Fibroblast of skin of left biceps (primary cell): ENCODE data around the gene LRRC37A.
"Not testable (repeated sequence)": the region's sequence is repeated elsewhere in the genome, so short reads cannot be mapped to it uniquely, and the experiment has no call there.

Source experiments
- DNase-seq, 2 experiments: peaks; one replicate each; pipeline ENCODE4 v3.0.0-alpha.2; 2013; ENCODE audit warnings: low read depth in 2 of 2

Gene LRRC37A

DNA sequence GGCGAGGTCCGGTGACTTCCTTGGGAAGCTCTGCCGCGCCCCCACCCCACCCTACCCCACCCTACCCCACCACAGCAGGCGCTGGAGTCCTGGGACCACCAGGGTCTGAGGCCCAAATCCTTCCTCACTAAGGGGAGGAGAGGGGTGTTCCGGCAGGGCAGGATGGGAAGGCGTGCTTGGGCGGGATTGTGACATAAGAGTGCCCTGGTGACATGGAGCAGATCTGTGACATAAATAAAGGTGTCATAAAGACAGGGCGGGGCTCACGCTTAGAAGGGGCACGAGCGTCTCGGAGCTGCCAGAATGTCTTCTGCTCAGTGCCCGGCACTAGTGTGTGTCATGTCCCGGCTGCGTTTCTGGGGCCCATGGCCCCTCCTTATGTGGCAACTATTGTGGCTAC lies at the start of gene LRRC37A:
LRRC37A (plus strand) TSS at position 301 of the 400 bp plus-strand sequence; CDS start at position 304, 3 bp downstream.
- DNase-seq = not testable (repeated sequence)

DNA sequence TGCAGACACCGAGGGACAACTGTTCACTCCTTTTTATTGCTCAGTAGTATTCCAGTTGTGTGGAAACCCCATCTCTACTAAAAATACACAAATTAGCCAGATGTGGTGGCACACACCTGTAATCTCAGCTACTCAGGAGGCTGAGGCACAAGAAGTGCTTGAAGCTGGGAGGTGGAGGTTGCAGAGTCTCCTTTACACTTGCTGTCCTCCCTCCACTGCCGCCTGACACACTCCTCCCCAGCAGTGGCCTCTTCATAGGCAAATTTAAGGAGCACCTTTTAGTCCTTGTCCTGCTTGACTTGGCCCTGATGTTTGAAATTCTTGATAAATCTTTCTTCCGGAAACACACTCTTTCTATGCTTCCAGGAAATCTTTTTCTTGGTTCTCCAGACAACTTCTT lies 45.8 kb upstream of the LRRC37A start:
- DNase-seq = not testable (repeated sequence)

DNA sequence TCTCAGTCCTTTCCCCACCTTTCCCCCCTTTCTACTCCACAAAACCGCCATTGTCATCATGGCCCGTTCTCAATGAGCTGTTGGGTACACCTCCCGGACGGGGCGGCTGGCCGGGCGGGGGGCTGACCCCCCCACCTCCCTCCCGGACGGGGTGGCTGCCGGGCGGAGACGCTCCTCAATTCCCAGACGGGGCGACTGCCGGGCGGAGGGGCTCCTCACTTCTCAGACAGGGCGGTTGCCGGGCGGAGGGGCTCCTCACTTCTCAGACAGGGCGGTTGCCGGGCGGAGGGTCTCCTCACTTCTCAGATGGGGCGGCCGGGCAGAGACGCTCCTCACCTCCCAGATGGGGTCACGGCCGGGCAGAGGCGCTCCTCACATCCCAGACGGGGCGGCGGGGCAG lies 42.1 kb upstream of the LRRC37A start:
- not testable (repeated sequence) for DNase-seq

DNA sequence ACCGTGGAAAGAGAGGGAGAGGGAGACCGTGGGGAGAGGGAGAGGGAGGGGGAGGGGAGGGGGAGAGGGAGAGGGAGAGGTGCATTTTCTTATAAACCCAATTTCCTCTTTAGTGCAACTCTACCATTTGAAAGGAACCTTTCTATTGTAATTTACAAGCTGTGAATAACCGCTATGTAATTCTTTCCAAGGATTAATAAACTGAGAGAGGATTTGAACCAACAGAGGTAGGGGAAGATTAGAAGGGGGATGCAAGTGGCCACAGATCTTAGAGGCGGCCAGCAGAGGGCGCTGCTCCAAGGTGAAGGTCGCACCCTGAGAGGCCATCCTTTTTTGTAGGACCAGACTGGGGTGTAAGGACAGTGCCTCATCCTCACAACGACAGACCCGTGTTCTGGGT lies 41.2 kb upstream of the LRRC37A start:
- DNase-seq = not testable (repeated sequence)

DNA sequence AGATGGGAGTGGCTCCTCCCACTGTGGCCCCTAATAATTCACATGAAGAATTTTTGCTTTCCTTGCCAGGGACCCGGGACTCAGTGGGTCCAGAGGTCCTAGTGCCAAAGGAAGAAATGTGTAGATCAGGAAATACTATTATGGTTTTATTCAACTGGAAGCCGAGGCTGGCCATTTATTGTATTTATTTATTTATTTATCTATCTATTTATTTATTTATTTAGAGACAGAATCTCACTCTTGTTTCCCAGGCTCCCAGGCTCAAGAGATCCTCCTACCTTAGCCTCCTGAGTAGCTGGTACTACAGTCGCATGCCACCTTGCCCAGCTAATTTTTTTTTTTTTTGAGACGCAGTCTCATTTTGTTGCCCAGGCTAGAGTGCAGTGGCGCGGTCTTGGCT lies 40.7 kb upstream of the LRRC37A start:
- not testable (repeated sequence) for DNase-seq

DNA sequence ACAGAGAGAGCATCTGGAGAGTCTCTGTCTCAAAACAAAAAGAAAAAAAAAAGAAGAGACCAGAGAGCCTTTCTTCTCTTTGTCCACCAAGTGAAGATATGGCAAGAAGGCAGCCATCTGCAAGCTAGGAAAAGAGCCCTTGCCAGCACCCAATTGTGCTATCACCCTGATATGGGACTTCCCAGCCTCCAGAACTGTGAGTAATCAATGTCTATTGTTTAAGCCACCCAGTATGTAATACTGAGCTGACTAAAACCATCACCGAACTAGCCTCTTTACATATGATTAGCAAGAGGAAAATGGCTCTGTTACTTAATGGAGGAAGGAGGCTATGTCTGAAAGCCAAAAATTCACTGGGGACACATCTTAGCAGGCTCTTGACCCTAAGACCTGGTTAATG lies 38.6 kb upstream of the LRRC37A start:
- not testable (repeated sequence) for DNase-seq

DNA sequence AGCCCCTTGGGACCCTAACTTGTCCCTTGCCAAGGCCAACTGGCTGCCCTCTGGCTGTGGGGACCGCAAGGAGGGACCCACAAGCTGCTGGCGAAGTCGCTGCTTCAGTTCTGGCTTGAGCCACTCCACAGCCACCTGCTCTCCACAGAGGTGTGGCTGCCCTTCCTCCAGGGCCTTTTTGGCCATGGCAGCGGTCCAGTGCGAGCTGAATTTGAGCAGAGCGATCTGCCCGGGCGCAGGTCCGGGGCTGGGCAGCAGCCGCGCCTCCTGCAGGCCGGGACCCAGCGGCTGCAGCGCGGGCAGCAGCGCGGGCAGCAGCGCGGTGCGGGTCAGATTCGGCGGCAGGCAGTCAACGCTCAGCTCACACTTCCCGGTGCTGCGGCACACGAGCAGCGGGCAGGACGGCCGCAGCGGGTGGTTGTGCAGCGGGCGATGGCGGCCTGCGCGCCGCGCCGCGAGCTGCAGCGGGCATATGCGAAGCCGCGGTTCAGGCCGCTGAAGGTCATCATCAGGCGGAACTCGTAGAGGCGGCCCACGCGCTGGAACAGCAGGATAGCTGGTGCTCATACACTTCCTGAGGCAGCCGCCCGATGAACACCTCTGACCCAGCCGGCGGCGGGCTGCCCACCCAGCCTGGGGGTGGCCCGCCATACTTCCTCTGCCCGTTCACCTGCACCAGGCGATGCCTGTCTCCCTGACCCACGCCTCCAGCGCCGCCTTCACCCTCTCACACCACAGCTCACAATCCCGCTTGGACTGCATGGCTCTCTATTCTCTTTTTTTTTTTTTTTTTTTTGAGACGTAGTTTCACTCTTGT lies 34.9 kb upstream of the LRRC37A start:
- not testable (repeated sequence) for DNase-seq

DNA sequence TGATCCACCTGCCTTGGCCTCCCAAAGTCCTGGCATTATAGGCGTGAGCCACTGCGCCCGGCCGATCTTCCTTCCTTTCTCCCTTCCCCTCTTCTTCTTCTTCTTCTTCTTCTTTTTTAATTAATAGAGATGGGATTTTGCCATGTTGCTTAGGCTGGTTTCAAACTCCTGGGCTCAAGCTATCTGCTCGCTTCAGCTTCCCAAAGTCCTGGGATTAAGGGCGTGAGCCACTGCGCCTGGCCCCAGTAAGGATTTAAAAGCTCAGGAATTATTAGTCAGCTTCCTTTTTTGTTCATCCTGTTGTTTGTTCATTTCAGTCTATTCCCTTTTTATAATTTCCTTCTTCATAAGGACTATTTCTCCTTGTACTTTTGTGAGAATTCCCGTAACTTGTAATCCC lies 32.7 kb upstream of the LRRC37A start:
- DNase-seq = no peak

DNA sequence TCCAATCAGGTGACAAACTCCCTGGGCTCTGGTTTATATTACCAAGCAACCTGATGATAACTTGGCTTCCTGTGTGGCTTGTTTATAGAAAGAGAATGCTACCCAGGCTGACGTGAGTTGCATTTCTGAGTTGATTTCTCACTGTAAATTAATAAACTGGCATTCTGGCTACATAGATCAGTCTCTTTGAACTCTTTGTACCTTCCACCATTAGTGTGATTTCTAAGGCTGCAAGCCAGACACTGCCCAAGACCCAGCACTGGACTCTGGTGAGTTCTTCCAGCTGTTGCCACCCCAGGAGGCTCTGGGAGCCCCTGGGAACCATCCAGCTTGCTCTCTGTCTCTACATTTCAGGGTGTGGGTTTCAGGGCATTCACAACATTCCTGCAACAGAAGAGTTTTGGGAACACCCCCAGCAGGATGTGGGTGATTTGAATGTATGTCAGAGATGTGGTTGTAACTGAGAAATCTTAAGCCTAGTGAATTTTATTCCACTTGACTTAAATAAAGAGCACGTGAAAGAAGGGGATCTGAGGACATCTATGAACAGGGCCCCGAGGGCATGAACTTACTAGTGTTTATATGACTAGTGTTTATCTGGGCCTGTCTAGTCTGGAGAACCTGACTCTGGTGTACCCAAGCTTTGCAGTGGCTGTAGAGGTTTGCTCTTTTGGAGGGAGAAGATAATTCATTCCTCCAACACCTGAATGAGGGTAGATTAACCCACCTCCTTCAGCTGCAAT lies 30.3 kb upstream of the LRRC37A start:
- peak in 1 of 2 experiments; percentile 66 for DNase-seq

DNA sequence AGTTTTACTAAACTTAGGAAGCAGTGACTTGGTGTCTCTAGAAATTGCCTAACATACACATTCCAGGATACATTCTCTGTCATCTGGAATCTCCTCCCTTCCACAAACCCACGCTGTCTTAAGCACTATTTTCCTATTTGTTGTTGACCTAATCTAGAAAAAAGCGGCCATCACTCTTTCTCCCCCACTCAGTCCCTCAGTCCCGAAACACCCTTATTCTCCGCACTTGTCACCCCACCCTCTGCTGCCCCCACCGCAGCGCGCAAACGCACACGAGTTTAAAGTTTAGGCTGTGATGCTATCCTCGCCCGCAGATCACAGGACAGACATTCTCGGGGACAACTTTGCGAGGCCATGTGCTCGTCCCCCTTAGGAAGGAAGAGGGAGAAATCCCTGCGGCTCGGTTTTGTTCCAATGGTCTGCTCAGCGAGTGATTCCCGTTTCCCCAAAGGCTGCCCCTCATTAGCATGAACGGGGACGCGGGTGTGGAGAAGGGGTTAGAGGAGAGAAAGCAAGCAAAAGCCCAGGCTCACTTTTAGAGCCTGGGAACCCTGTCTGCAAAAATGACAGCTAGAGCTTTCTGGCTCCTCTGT lies 28.8 kb upstream of the LRRC37A start:
- DNase-seq = not testable (repeated sequence)

DNA sequence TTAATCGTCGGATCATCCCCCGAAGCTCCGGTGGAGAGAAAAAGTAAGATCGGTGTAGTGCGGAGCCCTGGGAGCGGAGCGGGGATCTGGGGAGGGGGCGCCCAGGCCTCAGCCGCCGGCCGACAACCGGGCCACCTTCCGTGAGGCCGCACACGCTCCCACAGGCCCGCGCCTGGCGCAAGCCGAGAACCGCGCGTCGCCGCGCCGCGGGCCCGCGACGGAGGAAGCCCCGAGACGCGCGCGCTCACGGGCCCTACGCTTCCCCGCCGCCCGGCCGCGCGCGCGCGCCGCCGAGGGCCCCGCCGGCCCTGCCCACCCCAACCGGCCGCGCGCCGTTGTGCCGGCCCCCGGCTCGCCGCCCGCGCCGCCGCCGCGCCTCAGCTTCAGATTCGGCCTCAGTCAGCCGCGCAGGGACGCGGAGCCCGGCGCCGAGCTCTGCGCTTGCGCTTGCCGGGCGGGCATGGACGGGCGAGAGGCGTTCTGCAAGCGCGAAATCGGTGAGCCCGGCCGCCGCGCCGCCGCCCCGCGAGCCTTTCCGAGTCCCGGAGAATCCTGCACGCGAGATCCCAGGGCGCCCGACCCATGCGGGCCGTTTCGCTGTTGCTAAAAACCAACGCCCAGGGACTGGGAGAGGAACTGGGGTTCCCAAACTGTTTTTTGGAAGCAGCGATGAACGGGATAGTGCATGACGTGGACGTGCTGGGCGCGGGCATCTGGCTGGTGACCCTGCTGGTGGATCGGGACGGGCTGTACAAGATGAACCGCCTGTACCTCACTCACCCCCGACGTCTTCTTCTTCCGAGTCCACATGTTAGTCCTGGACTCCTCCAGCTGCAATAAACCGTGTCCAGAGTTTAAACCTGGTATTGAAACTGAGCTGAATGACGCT lies 28.0 kb upstream of the LRRC37A start:
- peak in 1 of 2 experiments; percentile 64 for DNase-seq

DNA sequence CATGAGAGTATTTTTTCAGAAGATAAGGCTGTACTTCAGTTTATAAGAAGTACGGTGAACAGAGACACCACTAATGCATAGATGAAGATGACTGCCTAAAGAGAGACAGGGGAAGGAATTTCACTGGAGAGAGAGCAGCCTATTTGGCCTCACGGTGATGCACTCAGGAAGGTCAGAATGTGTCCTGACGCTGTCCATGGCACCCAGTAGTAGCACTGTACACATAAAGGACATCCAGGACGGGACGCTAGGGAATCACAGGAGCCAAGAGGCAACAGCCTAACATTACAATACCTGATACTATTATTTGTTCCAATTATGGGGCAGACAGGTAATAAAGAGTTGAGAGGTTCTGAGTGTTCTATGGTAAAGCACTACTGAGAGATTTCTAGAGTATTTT lies 24.9 kb upstream of the LRRC37A start:
- no peak for DNase-seq

DNA sequence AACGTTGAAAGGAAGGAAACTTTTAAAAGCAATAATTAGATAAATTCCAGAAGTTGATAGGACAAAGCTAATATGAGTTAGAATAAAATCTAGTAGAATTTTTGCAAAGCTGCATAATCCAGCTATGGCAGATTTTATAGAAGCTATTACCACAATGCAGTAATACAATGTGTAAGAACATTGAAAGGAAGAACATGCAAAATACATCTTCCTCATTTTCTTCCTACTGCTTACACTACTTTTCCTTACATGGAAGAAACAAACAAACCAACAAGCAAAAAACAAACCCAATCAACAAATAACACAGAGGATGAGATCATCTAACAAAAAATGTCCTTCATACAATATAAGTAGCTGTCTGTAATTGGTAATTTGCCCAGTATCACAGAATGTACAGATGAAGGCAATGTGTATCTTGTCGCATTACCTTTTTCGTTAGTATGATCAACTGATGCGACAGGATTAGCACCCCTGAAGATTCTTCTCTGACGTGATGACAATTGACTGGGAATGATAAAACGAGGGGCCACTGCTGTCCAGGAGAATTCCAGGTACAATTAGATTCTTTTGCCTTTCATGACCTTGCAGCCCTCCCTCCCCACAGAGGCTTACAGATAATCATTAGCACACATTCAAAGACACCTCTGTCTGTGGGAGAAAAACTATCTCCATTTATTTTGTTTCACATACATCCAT lies 21.2 kb upstream of the LRRC37A start:
- DNase-seq = no peak

DNA sequence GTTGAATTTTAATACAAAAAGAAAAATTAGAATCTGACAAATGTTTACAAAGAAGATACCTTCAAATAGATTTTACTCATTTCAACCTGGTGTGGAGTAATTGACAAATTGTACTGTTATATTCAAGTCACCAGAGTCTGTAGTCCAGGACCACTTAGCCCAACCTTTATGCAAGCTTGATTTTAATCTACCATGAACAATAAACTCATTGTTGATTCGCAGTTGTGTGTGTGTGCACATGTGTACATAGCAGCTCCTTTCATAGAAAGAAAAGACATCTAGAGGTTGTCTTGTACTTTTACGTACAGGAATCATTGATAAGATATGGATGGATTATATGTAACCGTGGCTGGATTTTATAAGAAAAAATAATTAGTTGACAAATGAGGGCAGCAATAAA lies 20.7 kb upstream of the LRRC37A start:
- DNase-seq = no peak

DNA sequence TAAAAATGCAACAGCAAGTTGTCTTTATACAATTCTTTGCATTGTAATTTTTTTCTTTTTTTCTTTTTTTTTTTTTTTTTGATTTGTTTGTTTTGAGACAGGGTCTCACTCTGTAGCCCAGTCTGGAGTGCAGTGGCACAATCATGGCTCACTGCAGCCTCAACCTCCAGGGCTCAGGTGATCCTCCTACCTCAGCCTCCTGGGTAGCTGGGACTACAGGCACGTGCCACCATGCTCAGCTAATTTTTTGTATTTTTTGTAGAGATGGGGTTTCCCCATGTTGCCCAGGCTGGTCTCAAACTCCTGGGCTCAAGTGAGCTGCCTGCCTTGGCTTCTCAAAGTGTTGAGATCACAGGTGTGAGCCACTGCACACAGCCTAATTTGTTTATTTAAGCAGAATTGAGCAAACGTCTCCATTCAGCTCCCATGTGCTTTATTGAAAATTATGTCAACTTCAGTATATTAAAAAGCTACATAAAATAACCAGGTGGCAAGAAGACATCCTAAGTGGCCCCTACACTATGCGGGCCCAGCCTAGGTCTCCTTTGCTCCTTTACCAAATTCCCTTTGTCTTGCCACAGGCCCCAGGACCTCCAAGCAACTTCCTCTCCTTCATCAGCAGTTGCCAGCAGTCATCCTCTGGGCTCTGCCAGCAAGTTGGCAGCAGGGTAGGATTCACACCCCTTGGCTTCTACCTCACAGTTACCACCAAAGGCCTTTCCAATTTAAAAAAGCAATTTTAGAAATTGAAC lies 18.0 kb upstream of the LRRC37A start:
- DNase-seq = not testable (repeated sequence)

DNA sequence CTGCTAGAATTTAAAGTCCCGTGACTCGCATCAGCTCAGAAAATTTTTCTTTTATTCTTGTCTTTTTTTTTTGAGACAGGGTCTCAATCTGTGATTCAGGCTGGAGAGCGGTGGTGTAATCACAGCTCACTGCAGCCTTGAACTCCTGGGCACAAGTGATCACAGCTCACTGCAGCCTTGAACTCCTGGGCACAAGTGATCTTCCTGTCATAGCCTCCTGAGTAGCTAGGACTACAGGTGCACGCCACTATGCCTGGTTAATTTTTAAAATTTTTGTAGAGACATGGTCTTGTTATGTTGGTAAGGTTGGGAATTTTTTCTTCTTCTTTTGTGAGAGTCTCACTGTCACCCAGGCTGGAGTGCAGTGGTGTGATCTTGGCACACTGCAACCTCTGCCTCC lies 13.6 kb upstream of the LRRC37A start:
- not testable (repeated sequence) for DNase-seq

DNA sequence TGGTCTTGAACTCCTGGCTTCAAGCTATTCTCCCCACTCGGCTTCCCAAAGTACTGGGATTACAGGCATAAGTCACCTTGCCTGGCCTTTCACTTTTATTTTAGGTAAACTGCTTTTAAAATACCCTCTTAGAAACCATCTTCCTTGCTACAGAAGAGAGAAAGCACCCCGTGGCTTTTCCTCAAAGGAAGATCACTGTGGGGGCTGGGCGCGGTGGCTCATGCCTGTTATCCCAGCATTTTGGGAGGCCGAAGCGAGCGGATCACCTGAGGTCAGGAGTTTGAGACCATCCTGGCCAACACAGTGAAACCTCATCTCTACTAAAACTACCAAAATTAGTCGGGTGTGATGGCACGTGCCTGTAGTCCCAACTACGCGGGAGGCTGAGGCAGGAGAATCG lies 12.3 kb upstream of the LRRC37A start:
- not testable (repeated sequence) for DNase-seq

DNA sequence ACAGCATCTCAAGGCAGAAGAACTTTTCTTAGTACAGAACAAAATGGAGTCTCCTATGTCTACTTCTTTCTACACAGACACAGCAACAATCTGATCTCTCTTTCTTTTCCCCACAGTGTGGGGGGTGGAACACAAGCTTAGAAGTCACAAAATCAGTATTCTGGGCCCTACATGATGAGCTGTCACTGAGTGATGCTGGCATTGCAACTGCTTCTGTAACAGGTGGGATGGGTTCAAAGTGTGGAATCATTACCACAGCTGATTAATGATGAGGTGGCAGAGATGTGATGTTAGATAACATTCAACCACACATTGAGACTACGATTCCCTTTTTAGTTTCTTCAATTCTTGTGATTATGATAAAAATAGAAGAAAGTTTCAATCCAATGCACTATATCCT lies 10.5 kb upstream of the LRRC37A start:
- not testable (repeated sequence) for DNase-seq

DNA sequence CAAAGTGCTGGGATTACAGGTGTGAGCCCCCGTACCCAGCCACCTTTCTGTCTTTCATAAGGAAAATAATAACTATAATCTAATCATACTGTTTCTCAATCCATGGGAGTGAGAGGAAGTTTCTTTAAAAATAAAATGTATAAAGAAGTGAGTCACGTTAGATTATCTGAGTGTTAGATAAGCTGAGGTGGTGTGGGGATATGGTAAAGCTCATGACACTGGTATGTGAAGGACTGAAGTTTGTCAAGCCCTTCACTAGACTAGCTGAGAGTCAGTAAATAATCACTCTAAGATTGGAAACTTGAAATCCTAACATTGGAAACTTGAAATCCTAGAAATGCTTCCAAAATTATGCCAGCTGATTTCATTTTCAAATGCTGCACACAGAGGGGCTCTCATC lies 9.4 kb upstream of the LRRC37A start:
- DNase-seq = not testable (repeated sequence)

DNA sequence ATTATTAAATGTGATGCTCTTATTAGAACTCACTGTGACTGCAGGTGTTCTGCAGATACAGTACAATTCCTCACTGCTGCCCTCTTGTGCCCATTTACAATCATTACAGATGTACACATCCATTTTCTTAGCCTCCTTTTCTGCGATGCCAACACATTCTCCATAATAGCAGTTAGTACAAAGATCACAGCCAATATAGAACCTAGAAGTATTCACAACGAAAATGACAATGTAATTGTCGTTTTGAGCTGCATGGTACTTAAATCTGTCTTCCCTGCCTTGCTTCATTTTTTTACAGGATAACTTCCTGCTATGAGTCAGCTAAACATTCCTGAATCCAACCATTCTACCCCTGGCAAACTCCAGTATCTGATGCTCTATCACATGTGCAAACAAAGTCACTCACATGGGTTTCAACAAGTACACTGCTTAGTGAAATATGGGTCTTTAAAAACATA lies 8.1 kb upstream of the LRRC37A start:
- peak in 1 of 2 experiments; percentile 24 for DNase-seq
